M059J (cell line): ENCODE data around the gene SLC35F1. TPM values are rescaled to one million over a fixed set of nuclear protein-coding genes. Genes with fewer than 3 reads are reported as not detected.

Experiments
- DNase-seq: peaks from one replicate; pipeline ENCODE4 v3.0.0-alpha.2; 2012; ENCODE audit warnings: low read depth
- total RNA-seq: library from RNA; depleted of rRNA; stranded (reverse); fragments of >200 nt; shearing (Covaris generic); gene quantifications from 2 replicates; pipeline ENCODE4 v1.2.3, GENCODE V29; 2014

Gene SLC35F1
- total RNA-seq, 1 experiment from 2014 or later: 0.02 TPM

- DNase-seq: no peak
Measured at GRCh38 chr6:118122801-118123200, 215.7 kb downstream of the SLC35F1 start.

- no peak for DNase-seq
Measured at GRCh38 chr6:118123503-118124037, 216.5 kb downstream of the SLC35F1 start.

GRCh38 chr6:118124851-118125250 lies 217.8 kb downstream of the SLC35F1 start:
- no peak for DNase-seq

- no peak for DNase-seq
Measured at GRCh38 chr6:118128755-118129154, 221.7 kb downstream of the SLC35F1 start.

GRCh38 chr6:118134206-118134605 lies 227.1 kb downstream of the SLC35F1 start:
- no peak for DNase-seq

- DNase-seq: no peak
Measured at GRCh38 chr6:118134736-118135135, 227.7 kb downstream of the SLC35F1 start.

- no peak for DNase-seq
Measured at GRCh38 chr6:118135371-118135770, 228.3 kb downstream of the SLC35F1 start.

- DNase-seq: no peak
Measured at GRCh38 chr6:118141211-118141610, 234.1 kb downstream of the SLC35F1 start.

GRCh38 chr6:118146584-118146983 lies 239.5 kb downstream of the SLC35F1 start:
- peak; percentile 14 for DNase-seq

- no peak for DNase-seq
Measured at GRCh38 chr6:118147511-118147910, 240.4 kb downstream of the SLC35F1 start.

- no peak for DNase-seq
Measured at GRCh38 chr6:118148561-118148960, 241.5 kb downstream of the SLC35F1 start.

GRCh38 chr6:118152524-118152923 lies 245.5 kb downstream of the SLC35F1 start:
- DNase-seq: no peak

GRCh38 chr6:118161343-118161742 lies 254.3 kb downstream of the SLC35F1 start:
- no peak for DNase-seq

- DNase-seq: no peak
Measured at GRCh38 chr6:118163542-118163941, 256.5 kb downstream of the SLC35F1 start.

- DNase-seq: no peak
Measured at GRCh38 chr6:118165500-118165899, 258.4 kb downstream of the SLC35F1 start.

GRCh38 chr6:118168421-118168820 lies 261.4 kb downstream of the SLC35F1 start:
- no peak for DNase-seq

- peak; percentile 6 for DNase-seq
Measured at GRCh38 chr6:118171852-118172251, 264.8 kb downstream of the SLC35F1 start.

- no peak for DNase-seq
Measured at GRCh38 chr6:118174071-118174470, 267.0 kb downstream of the SLC35F1 start.

- DNase-seq: no peak
Measured at GRCh38 chr6:118177720-118178119, 270.7 kb downstream of the SLC35F1 start.

- no peak for DNase-seq
Measured at GRCh38 chr6:118179048-118179447, 272.0 kb downstream of the SLC35F1 start.

GRCh38 chr6:118186672-118187567 lies 279.9 kb downstream of the SLC35F1 start:
- no peak for DNase-seq

- no peak for DNase-seq
Measured at GRCh38 chr6:118187568-118188164, 280.6 kb downstream of the SLC35F1 start.

GRCh38 chr6:118188561-118188960 lies 281.5 kb downstream of the SLC35F1 start:
- DNase-seq: no peak
